GM13977 (cell line): ENCODE data around the gene TUBB3.

Experiments used
- DNase-seq: peaks from one replicate; pipeline ENCODE4 v3.0.0; 2012; ENCODE audit warnings: low spot score
- in situ Hi-C: fragments of 300-500 bp; cut with MboI; formaldehyde crosslinking; loops from one replicate; pipeline ENCODE4 v1.12.0; 2022; ENCODE audit warnings: low sequenced_read_pairs, low pct_unique_long_range_greater_than_20kb, mixed read lengths, inconsistent platforms; ENCODE audit not compliant: unreplicated experiment
- TF ChIP-seq, protein P1 (sequence below): IDR thresholded peaks from 2 replicates; pipeline ENCODE4 v1.5.1; 2012; ENCODE audit warnings: mild to moderate bottlenecking, control low read depth; ENCODE audit not compliant: insufficient read depth; ENCODE audit errors: extremely low read depth, missing control alignments

TUBB3 gene

DNA sequence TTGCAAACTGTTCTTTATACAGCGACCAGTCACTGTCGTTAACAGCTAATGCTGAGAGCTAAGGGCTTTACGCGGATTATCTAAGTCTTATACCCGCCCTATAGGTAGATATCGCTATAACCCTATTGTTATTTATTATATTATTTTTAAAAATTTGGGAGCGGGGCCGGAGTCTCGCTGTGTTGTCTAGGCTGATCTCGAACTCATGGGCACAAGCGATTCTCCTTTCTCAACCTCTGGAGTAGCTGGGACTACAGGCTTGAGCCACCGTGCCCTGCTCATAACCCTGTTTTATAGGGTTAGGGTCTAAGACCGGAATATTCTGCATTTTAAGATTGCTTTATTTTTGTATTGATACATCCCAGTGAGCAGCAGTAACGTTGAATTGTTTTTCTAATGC lies 50.1 kb downstream of the TUBB3 start:
- in situ Hi-C loops: no loop called here
- TF ChIP-seq, protein P1, sequence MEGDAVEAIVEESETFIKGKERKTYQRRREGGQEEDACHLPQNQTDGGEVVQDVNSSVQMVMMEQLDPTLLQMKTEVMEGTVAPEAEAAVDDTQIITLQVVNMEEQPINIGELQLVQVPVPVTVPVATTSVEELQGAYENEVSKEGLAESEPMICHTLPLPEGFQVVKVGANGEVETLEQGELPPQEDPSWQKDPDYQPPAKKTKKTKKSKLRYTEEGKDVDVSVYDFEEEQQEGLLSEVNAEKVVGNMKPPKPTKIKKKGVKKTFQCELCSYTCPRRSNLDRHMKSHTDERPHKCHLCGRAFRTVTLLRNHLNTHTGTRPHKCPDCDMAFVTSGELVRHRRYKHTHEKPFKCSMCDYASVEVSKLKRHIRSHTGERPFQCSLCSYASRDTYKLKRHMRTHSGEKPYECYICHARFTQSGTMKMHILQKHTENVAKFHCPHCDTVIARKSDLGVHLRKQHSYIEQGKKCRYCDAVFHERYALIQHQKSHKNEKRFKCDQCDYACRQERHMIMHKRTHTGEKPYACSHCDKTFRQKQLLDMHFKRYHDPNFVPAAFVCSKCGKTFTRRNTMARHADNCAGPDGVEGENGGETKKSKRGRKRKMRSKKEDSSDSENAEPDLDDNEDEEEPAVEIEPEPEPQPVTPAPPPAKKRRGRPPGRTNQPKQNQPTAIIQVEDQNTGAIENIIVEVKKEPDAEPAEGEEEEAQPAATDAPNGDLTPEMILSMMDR: no peak
- no peak for DNase-seq

GRCh38 chr16:89973654-89974335 lies 50.7 kb downstream of the TUBB3 start:
- TF ChIP-seq, protein P1: no peak
- DNase-seq: no peak
- in situ Hi-C loops: no loop called here

DNA sequence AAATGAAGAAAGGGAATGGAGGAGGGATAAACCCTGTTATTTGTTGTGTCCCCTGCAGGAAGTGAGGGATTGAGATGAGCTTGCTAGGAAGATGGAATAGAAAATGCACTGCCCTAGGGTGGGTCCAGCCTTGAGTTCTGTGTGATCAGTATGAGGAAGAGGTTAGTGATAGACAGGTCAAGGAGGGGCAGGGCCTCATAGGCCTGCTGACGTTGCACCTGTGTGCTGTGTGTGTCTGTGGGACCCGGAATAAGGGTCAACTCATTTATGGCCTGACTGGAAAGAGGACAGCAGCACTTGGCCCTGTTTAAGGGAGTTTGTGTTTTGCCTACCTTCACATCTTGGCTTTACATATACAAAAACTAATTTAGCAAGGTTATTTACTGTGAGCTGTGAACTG lies 51.7 kb downstream of the TUBB3 start:
- DNase-seq: no peak
- in situ Hi-C loops: no loop called here
- TF ChIP-seq, protein P1: no peak

DNA sequence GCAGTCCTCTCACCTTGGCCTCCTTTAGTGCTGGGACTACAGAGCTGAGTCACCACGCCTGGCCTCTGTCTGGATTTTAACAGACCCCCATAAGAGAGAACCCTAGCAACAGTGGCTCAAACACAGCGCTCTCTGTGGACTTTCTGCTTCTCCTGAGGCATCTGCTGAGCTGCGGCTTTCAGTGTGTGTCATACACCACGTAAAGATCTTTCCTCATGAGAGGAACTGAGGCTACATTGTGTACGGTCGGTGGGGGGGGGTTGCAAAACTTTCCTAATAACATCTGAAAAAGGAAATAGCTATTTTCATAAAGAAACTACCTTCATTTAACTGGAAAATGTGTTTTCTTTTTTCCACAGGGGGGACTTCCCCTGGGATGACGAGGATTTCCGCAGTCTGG lies 58.3 kb downstream of the TUBB3 start:
- in situ Hi-C loops: no loop called here
- TF ChIP-seq, protein P1: no peak
- DNase-seq: no peak

- DNase-seq: no peak
- in situ Hi-C loops: no loop called here
- TF ChIP-seq, protein P1: no peak
Observed at GRCh38 chr16:89982318-89982717, 59.2 kb downstream of the TUBB3 start.

DNA sequence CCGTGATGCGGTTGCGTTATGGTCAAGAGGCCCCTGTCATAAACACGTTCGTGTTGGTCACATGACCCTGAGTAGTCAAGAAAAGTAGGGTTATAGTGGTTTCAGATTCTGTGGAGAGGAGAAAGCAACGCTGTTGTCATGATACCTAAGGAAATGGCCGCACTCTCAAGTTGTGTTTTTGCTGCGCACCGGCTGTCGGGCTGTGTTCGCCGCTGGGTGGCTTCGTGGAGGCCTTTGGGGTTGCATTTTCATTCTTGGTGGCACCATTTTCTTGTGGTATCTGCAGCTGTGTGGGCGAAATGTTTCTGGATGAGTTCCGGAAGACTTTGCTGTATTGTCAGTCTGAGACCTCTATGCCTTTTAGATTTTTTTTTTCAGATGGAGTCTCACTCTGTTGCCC lies 60.4 kb downstream of the TUBB3 start:
- in situ Hi-C loops: no loop called here
- TF ChIP-seq, protein P1: no peak
- no peak for DNase-seq
